HG02970 (cell line): ENCODE measurements around the gene RRAS2.
"Not testable (repeated sequence)": the region's sequence is repeated elsewhere in the genome, so short reads cannot be mapped to it uniquely, and the experiment has no call there.

Experiments
- ATAC-seq: cut with Tn5 transposase; IDR thresholded peaks from one replicate; pipeline ENCODE4 v1.9.1; 2021; ENCODE audit warnings: mild to moderate bottlenecking, moderate library complexity, moderate number of reproducible peaks; ENCODE audit not compliant: unreplicated experiment, low FRiP score

The RRAS2 gene

GRCh38 chr11:14373941-14374646, 15.1 kb upstream of the RRAS2 start:
- no peak for ATAC-seq

GRCh38 chr11:14372011-14372410, 13.0 kb upstream of the RRAS2 start:
- ATAC-seq = no peak

GRCh38 chr11:14371249-14371648, 12.3 kb upstream of the RRAS2 start:
- ATAC-seq = no peak

- no peak for ATAC-seq
Observed at GRCh38 chr11:14370496-14370895, 11.5 kb upstream of the RRAS2 start.

- no peak for ATAC-seq
Observed at GRCh38 chr11:14369598-14369997, 10.6 kb upstream of the RRAS2 start.

GRCh38 chr11:14366936-14367335, 8.0 kb upstream of the RRAS2 start:
- ATAC-seq = no peak

GRCh38 chr11:14364322-14364721, 5.3 kb upstream of the RRAS2 start:
- no peak for ATAC-seq

- ATAC-seq = no peak
Observed at GRCh38 chr11:14362611-14363010, 3.6 kb upstream of the RRAS2 start.

- ATAC-seq = no peak
Observed at GRCh38 chr11:14361951-14362350, 3.0 kb upstream of the RRAS2 start.

GRCh38 chr11:14360976-14361375, 2.0 kb upstream of the RRAS2 start:
- no peak for ATAC-seq

GRCh38 chr11:14359501-14360031, 583 bp upstream of the RRAS2 start:
- no peak for ATAC-seq

GRCh38 chr11:14357881-14358728, 878 bp downstream of the RRAS2 start:
- ATAC-seq = peak; percentile 39

- no peak for ATAC-seq
Observed at GRCh38 chr11:14356342-14356741, 2.6 kb downstream of the RRAS2 start.

- not testable (repeated sequence) for ATAC-seq
Observed at GRCh38 chr11:14354604-14355003, 4.4 kb downstream of the RRAS2 start.

- no peak for ATAC-seq
Observed at GRCh38 chr11:14350716-14351238, 8.2 kb downstream of the RRAS2 start.

GRCh38 chr11:14350215-14350614, 8.8 kb downstream of the RRAS2 start:
- ATAC-seq = no peak

GRCh38 chr11:14347991-14348390, 11.0 kb downstream of the RRAS2 start:
- no peak for ATAC-seq

- no peak for ATAC-seq
Observed at GRCh38 chr11:14347494-14347893, 11.5 kb downstream of the RRAS2 start.

- ATAC-seq = no peak
Observed at GRCh38 chr11:14346303-14346955, 12.6 kb downstream of the RRAS2 start.

- no peak for ATAC-seq
Observed at GRCh38 chr11:14345668-14346067, 13.3 kb downstream of the RRAS2 start.

GRCh38 chr11:14345016-14345415, 14.0 kb downstream of the RRAS2 start:
- ATAC-seq = not testable (repeated sequence)
